HG02763 (cell line): Measurements from ENCODE around the gene OR56A3.
"Not testable (repeated sequence)": the region's sequence is repeated elsewhere in the genome, so short reads cannot be mapped to it uniquely, and the experiment has no call there.

Experiments
- ATAC-seq: cut with Tn5 transposase; IDR thresholded peaks from one replicate; pipeline ENCODE4 v1.9.1; 2021; ENCODE audit warnings: mild to moderate bottlenecking, moderate library complexity; ENCODE audit not compliant: unreplicated experiment

OR56A3 gene

GRCh38 chr11:5941951-5942350 lies at the start of gene OR56A3:
OR56A3 (plus strand) TSS chr11:5942251; CDS start chr11:5947347, 5,096 bp downstream.
- ATAC-seq: no peak

- ATAC-seq: no peak
Observed at GRCh38 chr11:5892908-5893307, 49.1 kb upstream of the OR56A3 start, which contains the start of gene OR52E5. OR52E5 (plus strand) TSS chr11:5893208; CDS start chr11:5900777, 7,569 bp downstream.

- ATAC-seq: no peak
Observed at GRCh38 chr11:5899534-5899933, 42.5 kb upstream of the OR56A3 start.

- ATAC-seq: no peak
Observed at GRCh38 chr11:5910540-5910939, 31.5 kb upstream of the OR56A3 start.

- peak; percentile 73 for ATAC-seq
Observed at GRCh38 chr11:5922749-5923426, 19.2 kb upstream of the OR56A3 start.

- peak; percentile 48 for ATAC-seq
Observed at GRCh38 chr11:5923427-5923776, 18.6 kb upstream of the OR56A3 start.

- ATAC-seq: no peak
Observed at GRCh38 chr11:5923794-5924193, 18.3 kb upstream of the OR56A3 start.

GRCh38 chr11:5928271-5928670 lies 13.8 kb upstream of the OR56A3 start:
- ATAC-seq: no peak

- ATAC-seq: no peak
Observed at GRCh38 chr11:5928811-5929210, 13.2 kb upstream of the OR56A3 start.

GRCh38 chr11:5929571-5930368 lies 12.3 kb upstream of the OR56A3 start:
- ATAC-seq: no peak

- no peak for ATAC-seq
Observed at GRCh38 chr11:5930614-5931013, 11.4 kb upstream of the OR56A3 start.

- ATAC-seq: no peak
Observed at GRCh38 chr11:5931061-5931460, 11.0 kb upstream of the OR56A3 start.

GRCh38 chr11:5932671-5933070 lies 9.4 kb upstream of the OR56A3 start:
- no peak for ATAC-seq

- no peak for ATAC-seq
Observed at GRCh38 chr11:5933116-5933515, 8.9 kb upstream of the OR56A3 start.

GRCh38 chr11:5937868-5938602 lies 4.0 kb upstream of the OR56A3 start:
- ATAC-seq: no peak

- no peak for ATAC-seq
Observed at GRCh38 chr11:5938603-5938965, 3.5 kb upstream of the OR56A3 start.

GRCh38 chr11:5940748-5941147 lies 1.3 kb upstream of the OR56A3 start:
- ATAC-seq: no peak

GRCh38 chr11:5955586-5955985 lies 13.5 kb downstream of the OR56A3 start:
- no peak for ATAC-seq

GRCh38 chr11:5960704-5961320 lies 18.8 kb downstream of the OR56A3 start:
- ATAC-seq: not testable (repeated sequence)

- no peak for ATAC-seq
Observed at GRCh38 chr11:5966958-5967357, 24.9 kb downstream of the OR56A3 start.

GRCh38 chr11:5967708-5968107 lies 25.7 kb downstream of the OR56A3 start:
- ATAC-seq: no peak
